HCT116 (cell line): Measurements from ENCODE around the gene RGCC.

Experiments used
- CEBPB ChIP-seq: IDR thresholded peaks from 2 replicates; pipeline ENCODE4 v1.6.1; 2012; ENCODE audit warnings: low read depth
- CTCF ChIP-seq, 3 experiments: fragments of 200-600 bp in 1 of 3; sonication (generic) in 1 of 3; IDR thresholded peaks in 2 of 3; conservative IDR thresholded peaks in 1 of 3; 2 replicates each; pipeline ENCODE4 v1.5.1; 2012 to 2017; ENCODE audit warnings: low read depth in 2 of 3, low read length in 2 of 3, antibody characterized with exemption in 1 of 3, borderline replicate concordance in 1 of 3, control low read depth in 1 of 3, mild to moderate bottlenecking in 1 of 3, mixed read lengths in 1 of 3, mixed run types in 1 of 3, moderate library complexity in 1 of 3; ENCODE audit not compliant: insufficient read depth in 1 of 3
- EGR1 ChIP-seq: IDR thresholded peaks from 2 replicates; pipeline ENCODE4 v1.6.1; 2012; ENCODE audit warnings: low read depth
- EZH2 ChIP-seq: fragments of 200-600 bp; sonication (generic); IDR thresholded peaks from 2 replicates; pipeline ENCODE4 v1.6.1; 2017; ENCODE audit warnings: antibody characterized with exemption, mixed run types
- EZH2phosphoT487 ChIP-seq: fragments of 200-600 bp; IDR thresholded peaks from 2 replicates; pipeline ENCODE4 v1.6.1; 2018; ENCODE audit warnings: antibody characterized with exemption, borderline replicate concordance
- MAX ChIP-seq: IDR thresholded peaks from 2 replicates; pipeline ENCODE4 v1.6.1; 2012
- POLR2A ChIP-seq: IDR thresholded peaks from 2 replicates; pipeline ENCODE4 v1.7.0; 2011; ENCODE audit warnings: borderline replicate concordance; ENCODE audit not compliant: insufficient read depth, insufficient read length; ENCODE audit errors: extremely low read depth
- POLR2AphosphoS5 ChIP-seq: IDR thresholded peaks from 2 replicates; pipeline ENCODE4 v1.6.1; 2011; ENCODE audit warnings: mild to moderate bottlenecking, low read depth, low read length, moderate library complexity
- SIN3A ChIP-seq: IDR thresholded peaks from 2 replicates; pipeline ENCODE4 v1.6.1; 2012; ENCODE audit warnings: low read depth
- YY1 ChIP-seq: IDR thresholded peaks from 2 replicates; pipeline ENCODE4 v1.6.1; 2011; ENCODE audit warnings: low read length, low read depth, moderate library complexity, mild to moderate bottlenecking; ENCODE audit not compliant: insufficient replicate concordance; ENCODE audit errors: extremely low read depth
- ZFX ChIP-seq: fragments of 450-650 bp; IDR thresholded peaks from 2 replicates; pipeline ENCODE4 v1.6.1; 2017

GRCh38 chr13:41515491-41516139 is 58.3 kb downstream of the RGCC start:
- TF ChIP-seq POLR2A (no peak), CTCF (IDR thresholded peaks at IDR 0.05 in 2 of 3, conservative IDR thresholded peaks at IDR 0.05 in 1 of 3; ENCODE audit: borderline replicate concordance in 1 of 3, insufficient read depth in 1 of 3, low read depth in 2 of 3, low read length in 2 of 3) (no peak), CEBPB (no peak), YY1 (no peak), EZH2phosphoT487 (no peak), EGR1 (no peak), MAX (no peak), EZH2 (no peak), SIN3A (no peak), POLR2AphosphoS5 (no peak), ZFX (no peak)
